ENCODE measurements around the gene RMC1.

The RMC1 gene

DNA sequence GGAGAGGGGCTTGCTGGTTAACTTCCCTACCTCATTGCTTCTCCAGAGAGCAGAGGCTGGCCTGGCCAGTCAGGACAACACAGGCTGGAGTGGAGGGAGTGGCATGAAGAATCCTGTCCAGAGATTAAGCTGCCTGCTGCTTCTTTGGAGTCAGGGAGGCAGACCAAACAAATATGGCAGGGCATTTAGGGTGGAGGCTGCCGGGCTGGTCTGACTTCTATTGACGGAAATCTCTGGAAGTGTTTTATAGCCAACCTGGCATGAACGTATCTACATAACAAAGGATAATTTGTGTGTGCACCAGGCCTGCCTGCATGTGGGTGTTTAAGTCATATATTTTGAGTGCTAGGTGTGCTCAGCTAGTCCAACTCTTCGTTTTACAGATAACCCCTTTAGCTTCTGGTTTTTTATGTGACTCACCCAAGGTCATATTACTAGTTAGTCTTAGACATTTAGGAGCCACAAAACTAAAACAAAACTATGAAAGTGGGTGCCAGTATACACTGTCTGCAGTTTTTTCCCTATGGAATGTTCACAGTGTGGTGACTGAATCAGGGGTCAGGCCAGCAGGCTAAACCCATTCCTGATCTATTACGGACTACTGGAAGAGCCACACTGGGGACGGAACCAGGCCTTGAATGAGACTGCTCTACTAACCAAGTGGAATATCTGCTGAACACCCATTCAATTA lies 77.5 kb downstream of the RMC1 start:
- no peak overlapping the region for H3K9ac ChIP-seq (ENCODE audit: low read depth, low read length)
- H3K27me3 ChIP-seq (ENCODE audit: insufficient read depth, low read length): no peaks in the 10 kb centered on the region
- H3K9me3 ChIP-seq (ENCODE audit: insufficient read depth, low read depth, low read length): no peaks in the 10 kb centered on the region
- H3K4me3 ChIP-seq (ENCODE audit: low read length): no peak overlapping the region
- H3K4me1 ChIP-seq (ENCODE audit: insufficient read depth, low read length): peaks cover 6% of the 10 kb centered on the region; the same call in 1 of the 2 replicates
- H3K36me3 ChIP-seq (ENCODE audit: insufficient read depth, low read depth, low read length): 0 out of 2 replicates have a peak, but pooled peaks cover 5% of the 10 kb centered on the region
- H3K27ac ChIP-seq (ENCODE audit: low read length): no peak overlapping the region

Data from iPS-20b (cell line).